HS-5 (cell line): Measurements from ENCODE around the gene CTBP1.
A peak's percentile ranks its signal among the peaks of the same experiment; 100 is the strongest.
"Not testable (repeated sequence)": the region's sequence is repeated elsewhere in the genome, so short reads cannot be mapped to it uniquely, and the experiment has no call there.

Experiments used
- DNase-seq: peaks from one replicate; pipeline ENCODE4 v3.0.0-alpha.2; 2012; ENCODE audit warnings: low read depth

The CTBP1 gene

DNA sequence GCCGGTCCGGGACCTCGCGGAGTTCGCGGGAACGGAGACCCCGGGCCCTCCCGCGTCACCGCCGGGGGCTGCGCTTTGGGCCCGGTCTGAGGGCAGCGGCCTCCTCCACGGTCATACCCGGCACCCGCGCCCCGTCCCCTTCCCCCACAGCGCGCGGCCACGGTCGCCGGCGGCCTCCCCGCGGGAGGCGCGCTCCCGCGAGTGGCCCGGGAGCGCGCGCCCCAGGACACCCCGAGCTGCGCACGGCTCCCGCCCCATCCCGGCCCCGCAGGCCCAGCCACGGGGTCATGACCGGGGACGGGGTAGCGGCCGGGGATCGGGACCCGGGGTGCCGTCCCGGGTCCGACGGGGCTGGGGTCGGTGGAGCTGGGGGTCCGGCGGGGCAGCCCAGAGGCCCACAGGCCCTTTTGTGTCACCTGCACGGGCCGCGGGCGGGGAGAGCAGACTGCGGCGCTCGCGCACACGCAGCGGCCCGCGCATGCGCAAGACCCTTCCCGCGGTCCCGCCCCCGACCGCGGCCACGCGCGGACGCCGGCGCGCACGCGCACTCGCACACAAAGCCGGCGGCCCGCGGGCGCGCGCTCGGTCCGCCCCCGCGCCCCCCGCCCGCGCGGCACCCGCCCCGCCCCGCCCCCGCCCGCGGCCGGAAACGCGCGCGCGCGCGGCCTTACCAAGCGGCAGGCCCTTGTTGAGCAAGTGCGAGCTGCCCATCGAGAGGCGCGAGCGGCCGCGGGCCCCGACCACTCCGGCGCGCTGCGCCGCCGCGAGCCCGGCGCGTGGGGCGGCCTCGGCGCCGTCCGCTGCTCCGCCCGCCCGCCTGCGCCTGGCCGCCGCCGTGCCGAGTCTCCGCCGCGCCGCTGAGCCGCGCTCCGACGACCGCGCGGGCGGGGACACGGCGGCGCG, at the start of gene CTBP1:
TSS of gene CTBP1 (minus strand) at position 886 of the 903 bp plus-strand sequence. CDS start 7,799 bp downstream, outside the sequence.
- peak; percentile 33 for DNase-seq

DNA sequence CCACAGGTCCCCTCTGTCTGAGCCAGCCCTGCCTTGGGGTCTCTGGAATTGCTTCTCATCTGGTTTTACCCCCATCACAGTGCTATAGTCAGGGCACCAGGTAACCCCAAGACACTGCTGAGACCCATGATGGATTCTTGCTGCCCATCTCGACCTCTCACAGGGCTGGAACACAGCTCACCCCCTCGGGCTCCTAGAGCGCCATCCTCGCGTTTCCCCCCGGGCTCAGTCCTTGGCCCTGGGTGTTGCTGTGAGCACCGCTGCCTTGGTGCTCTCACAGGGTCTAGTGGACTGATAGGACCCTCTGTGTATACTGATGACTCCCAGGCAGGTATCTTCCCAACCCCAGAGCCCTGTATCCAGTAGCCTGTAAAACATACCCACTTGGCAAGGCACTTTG, 49.5 kb upstream of the CTBP1 start:
- no peak for DNase-seq

DNA sequence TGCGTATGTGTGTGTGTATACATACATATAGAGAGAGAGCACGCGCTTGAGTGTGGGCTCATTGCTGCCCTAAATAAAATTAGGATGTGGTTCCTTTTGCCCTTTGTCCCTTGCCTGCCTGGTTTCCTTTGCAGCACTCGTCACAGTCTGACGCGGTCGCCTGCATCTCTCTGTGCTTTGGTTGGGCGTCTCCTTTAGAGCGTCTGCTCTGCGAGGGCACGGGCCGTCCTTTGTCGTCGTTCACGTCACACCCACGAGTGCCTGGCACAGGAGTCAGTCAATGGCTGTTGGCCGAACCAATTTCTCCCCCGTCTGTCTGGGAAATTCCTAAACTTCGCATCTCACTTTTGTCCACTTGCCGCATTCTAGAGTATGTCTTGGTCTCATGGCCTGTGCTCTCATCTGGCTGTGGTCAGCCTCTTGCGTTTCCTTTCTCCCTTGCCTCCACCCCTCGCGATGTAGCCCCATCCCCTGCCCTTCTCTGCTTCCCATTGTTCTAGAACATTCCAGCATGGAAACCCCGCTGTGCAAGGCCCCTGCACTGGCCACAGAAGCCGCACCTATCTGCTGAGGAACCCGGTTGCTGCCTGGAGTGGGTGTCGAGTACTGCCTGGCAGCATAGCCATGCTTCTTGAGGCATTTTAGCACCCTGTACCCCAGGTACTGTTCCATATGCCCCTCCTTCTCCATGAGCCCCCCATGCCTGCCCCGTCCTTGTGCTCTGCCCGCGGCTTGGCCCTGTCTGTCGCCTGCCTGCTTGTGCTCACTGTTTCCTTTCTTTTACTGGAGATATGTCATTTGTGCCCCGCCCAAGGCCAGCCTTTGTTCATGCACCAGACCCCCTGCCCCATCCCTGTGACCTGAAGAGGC, 48.8 kb upstream of the CTBP1 start:
- no peak for DNase-seq

DNA sequence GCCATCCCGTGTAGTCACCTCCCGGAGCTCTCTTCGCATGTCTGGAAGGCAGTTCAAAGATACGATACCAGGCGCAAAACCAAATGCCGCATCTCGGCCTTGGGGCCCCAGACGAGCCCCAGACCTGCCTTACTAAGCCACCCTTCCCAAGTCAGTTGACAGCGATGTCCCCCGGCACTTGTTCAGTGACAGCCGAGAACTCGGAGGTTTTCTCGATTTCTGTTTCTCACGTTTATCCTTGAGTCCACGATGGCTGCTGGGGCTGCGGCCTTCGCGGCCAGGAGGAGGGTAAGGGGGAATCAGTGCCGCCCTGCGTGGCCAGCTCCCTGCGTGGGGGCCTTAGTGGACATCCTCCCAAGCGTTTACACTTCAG, 48.1 kb upstream of the CTBP1 start:
- no peak for DNase-seq

DNA sequence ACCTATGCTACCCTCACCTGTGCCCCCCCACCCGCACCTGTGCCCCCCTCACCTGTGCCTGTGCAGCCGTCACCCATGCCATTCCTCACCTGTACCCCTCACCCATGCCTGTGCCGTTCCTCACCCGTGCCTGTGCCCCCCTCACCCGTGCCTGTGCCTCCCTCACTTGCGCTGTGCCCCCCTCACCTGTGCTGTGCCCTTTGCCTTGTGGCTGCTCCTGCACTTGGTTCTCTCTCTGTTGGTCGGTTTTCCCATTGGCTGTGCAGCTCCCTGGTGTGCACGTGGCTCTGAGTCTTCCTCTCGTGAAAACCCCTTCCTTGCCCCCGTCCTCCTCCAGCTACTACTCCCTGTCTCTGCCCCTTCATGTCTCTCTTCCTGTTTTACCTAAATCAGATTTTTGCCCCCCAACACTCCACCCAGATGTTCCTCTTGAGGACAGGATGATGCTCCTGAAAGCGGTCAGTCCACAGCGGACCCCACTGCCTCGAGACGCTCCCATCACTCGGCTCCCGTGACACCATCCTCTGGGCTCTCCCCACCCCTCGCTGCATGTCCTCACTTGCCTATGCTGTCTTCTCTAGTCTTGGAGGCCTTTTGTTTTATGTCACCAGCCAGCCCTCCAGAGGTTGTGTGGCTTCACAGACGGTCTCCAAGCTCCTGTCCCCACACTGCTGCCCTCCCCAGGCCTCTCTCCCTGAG, 47.5 kb upstream of the CTBP1 start:
- DNase-seq, result no peak

DNA sequence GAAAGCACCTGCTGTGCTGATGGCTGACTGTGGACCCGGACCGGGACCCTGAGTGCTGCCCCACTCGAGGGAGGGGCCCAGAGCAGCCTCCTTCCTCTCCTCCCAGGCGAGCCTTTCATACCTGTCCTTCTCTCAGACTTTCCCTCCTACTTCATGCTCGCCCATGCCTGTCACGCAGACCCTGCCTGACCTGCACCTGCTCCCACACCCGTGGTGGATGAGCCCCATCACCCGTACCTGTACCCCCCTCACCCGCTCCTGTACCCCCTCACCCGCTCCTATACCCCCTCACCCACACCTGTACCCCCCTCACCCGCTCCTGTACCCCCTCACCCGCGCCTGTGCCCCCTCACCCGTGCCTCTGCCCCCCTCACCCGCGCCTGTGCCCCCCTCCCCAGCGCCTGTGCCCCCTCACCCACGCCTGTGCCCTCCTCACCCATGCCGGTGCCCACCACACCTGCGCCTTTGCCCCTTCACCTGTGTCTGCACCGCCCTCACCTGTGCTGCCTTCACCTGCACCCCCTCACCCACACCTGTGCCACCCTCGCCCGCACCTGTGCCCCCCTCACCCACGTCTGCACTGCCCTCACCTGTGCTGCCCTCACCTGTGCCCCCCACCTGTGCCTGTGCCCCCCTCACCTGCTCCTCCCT, 46.6 kb upstream of the CTBP1 start:
- DNase-seq, result no peak

DNA sequence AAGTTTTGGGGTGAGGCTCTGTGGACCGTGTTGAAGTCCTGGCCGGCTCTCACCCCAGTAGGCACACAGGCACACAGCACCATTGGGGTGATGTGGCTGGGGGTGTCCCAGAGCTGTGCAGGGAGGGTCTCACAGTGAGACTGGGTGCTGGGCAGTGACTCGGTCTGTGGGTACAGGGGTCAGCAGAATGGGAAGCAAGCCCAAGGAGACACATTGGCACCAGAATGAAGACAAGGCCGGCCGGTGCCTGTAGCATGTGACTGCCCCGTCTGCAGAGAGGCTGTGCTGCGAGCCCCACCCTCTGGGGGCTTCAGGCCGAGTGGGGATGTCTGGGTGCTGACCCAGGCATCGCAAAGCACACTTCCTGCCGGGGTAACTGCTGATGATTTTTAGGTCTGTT, 46.0 kb upstream of the CTBP1 start:
- DNase-seq, result no peak

DNA sequence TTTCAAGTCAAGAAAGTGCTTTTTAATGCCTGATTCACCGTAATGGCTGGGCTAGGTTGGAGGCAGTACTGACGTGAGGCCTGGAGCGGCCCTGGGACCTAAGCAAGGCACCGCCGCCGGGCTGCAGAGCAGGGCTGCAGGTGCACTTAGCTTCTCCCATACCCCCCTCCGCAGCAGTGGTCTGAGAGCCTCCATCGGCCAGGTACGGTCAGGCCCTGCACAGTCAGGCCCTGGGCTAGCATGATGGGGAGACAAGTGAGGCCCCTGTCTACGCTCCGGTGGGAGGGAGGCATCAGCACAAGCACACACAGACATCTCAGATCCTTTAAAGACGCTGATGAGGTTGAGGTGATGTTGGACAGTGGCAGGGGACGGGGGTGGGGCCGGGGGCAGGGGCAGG, 45.5 kb upstream of the CTBP1 start:
- no peak for DNase-seq

DNA sequence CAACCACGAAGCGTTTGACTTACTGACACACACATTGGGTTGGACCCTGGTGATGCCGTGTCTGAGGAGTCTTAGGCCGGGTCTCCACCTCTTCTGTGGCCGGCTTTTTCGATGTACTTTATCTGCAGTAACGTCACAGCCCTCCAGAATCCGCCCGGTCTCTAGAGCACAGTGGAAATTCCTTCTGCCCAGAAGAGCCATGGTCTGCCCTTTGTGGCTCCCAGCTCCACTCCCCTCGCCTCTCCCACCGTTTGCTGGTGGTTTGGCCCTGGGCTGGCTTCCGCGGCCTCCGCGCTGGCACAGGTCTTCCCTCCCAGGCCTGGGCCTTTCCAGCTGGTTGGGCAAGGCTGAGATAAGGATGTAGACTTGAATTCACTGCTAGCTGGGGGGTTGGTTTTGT, 45.1 kb upstream of the CTBP1 start:
- no peak for DNase-seq

DNA sequence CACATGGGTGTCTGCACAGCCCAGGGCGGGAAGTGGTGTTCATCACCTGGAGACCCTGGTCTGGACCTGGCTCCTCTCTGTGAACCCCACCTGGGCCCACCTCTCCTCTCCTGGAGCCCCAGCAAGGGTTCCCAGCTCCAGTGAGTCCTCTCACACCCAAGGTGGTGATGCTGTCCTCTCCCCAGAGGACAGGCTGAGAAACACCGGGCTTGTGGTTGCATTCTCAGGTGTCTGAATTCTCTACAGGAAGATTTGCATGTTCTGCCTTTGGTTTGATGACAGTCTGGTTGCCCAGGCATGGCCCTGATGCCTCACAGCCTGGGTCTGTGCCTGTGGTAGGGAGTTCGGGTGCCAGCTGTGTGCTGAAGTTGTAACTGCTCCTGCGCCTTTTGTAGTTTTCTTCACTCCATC, 44.6 kb upstream of the CTBP1 start:
- no peak for DNase-seq

DNA sequence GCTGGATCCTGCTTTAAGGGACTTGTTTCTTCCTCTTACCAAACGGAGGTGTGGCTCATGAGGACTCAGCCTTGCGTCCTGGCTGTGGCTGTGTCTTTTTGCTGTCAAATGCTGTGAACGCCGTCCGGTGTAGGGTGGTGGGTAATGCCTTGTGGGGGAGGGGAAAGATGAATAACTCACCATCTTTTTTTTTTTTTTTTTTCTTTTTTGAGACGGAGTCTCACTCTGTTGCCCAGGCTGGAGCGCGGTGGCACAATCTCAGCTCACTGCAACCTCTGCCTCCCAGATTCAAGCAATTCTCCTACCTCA, 43.7 kb upstream of the CTBP1 start:
- not testable (repeated sequence) for DNase-seq

DNA sequence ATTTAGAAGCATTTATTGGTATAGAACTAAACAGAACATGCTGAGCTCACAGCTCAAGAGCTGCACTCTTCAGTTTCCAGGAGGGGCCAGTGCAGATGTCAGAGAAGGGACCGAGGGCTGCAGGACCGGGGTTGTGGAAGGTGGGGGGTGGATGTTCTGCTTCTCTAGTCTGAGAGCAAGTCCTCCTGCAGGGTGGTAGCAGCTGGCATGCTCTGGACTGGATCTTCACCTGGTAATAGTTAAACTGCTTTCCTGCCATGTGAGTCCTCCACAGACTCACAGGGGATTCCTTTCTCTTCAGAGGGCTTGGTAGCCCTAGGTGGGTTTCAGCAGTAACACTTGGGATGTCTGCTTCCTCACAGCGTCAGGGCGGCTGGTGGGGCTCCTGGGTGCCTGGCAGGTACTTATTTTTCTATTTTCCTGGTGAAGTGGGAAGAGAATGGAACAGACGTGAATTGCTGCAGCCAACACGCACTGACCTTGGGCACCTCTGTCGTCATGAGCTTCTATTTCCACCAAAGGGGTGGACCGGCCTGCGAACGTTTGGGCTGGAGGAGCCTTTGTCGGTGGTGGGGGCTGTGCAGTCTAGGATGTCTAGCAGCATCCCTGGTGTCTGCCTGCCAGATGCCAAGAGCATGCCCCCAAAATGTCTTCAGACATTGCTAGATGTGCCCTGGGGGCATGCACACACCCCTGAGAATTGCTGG, 43.2 kb upstream of the CTBP1 start:
- no peak for DNase-seq

DNA sequence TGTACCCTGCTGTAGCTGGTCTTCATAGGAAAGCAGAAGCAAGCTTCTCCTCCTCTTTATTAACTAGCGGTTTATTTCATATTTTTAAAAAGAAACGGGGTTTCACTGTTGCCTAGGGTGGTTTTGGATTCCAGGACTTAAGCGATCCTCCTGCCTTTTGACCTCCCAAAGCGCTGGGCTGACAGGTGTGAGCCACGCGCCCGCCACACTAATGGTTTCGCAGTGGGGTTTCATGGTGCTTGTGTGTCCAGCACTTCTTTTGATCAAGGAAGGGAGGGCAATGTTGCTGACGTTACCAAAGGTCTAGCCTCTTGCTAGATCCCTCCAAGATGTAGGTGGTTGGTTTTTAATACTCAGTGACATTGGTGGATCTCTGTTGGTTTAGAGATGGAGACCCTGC, 42.2 kb upstream of the CTBP1 start:
- DNase-seq, result no peak

DNA sequence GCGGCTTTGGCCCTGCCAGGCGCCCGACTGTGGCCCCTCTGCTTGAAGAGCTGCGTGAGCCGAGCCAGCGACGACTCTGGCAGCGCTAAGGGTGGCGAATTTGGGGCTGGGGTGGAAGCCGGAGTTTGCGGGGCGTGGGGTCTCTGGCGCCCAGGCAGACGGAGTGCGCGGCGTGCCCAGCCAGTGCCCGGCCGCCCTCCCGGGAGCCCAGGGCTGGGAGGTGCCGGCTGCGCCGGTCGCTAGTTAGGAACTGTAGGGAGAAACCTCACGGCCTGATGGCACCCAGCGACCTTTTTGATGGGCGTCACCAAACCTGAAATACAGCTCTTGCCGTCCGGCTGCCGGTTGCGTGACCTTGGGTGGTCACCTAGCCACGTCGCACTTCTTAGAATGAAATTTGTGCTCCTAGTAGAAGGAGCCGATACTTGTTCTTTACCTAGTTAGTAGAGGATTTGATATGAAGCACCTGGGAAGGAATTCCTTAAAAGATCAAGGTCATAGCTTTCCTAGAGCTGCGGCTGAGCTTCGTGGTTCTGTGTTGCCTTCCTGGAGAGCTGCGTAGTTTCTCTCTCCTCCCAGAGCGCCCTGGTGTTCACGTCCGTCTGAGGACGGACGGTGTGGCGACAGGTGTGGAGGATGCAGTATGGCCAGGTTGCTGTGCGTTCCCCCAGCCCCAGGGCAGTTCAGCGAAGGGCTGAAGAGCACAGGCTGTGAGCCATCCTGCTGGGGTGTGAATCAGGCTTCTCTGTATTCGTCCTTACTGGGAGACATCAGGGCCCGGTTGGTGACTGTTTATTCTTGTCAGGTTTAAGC, 41.4 kb upstream of the CTBP1 start:
- DNase-seq, result no peak

DNA sequence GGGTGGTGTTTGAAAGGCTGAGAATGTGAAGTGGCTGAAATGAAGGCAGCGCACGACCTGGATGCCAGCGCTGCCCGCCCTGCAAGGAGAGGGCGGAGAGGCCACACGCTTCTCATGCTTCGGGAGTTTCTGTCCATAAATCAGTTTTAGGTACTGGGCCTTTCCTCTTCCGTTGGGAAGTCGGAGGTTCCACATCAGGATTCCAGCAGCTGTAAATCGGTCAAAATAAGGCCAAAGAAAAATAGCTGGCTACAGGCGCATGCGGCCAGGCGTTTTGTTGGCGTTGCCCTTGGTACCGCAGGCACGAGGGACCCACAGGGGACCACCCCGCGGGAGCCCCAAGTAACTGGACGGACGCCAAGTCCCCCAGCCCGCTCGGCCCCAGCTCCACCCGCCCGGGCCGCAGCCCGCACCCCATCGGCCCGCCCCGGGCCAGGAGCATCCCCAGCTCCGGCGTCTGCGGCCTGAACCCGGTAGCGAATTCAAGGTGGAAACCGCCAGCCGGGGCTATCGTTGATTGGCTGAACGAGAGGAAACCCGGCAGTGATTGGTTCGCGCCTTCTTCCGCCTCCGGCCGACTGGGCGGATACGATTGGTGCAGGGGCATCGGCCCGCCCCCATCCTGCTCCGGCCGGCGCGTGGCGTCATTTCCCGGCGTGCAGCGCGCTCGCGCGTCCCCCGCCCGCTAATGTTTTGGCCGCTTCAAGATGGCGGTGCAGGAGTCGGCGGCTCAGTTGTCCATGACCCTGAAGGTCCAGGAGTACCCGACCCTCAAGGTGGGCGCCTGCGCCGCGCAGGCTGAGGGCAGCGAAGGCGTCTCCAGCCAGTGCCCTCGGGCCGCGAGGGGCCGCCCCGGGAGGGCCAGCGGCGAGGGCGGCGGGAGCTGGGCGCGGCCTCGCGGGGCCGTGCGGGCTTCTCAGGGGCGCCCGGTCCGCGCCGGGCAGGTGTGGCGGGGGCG, 40.6 kb upstream of the CTBP1 start, which contains the start of gene MAEA:
TSS of gene MAEA (plus strand) at position 685 of the 958 bp plus-strand sequence. CDS start at position 708, 23 bp downstream.
- peak; percentile 88 for DNase-seq

DNA sequence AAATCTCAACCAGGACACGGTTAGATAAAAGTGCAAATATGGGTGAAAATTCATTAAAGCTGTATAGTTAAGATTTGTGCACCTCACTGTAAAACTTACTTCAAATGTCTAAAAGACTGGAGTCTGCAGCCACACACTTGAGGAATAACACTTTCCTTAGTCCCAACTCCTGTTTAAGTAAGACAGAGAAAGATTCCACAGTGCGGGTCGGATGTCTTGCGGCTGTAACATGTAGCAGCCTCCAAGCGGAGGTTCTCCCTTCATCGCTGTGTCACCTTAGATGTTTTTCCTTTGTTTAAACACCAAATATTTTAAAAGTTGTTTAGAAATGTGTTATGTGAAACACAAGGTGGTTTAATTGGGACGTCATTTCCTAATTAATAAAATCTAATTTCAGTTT, 39.9 kb upstream of the CTBP1 start:
- no peak for DNase-seq

DNA sequence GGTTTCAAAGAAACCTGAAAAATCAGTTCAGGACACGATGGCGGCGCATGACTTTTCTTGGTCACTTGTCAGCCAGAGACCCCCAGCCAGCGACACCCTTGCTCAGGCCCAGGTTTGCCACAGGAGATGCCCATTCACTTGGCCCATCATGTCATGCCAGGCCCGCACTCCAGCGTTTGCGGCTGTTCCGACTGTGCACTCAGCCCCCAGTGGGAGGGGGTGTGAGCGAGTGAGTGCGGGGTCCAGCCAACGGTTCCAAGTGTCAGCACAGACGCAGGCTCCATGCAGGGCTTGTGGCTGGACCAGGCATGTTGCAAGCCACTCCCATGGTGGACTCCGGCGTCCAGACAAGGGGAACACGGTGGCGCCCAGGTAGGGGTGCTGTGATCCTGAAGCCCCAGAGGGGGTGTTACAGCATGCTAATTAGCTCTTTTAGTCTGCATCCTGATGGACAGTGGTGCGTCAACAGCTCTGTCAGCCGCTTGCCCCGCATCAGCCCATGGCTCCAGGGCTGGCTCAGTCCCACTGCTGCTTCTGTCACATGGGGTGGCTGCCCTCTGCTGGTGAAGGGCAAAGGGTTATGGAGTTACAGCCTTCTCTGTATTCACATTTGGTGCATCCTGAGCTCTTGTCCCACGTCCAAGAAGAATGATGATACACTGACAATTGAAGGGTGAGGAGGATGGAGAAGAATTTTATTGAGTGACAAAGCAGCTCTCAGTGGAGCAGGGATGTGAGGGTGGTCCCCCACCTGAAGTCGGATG, 37.0 kb upstream of the CTBP1 start:
- DNase-seq, result no peak

DNA sequence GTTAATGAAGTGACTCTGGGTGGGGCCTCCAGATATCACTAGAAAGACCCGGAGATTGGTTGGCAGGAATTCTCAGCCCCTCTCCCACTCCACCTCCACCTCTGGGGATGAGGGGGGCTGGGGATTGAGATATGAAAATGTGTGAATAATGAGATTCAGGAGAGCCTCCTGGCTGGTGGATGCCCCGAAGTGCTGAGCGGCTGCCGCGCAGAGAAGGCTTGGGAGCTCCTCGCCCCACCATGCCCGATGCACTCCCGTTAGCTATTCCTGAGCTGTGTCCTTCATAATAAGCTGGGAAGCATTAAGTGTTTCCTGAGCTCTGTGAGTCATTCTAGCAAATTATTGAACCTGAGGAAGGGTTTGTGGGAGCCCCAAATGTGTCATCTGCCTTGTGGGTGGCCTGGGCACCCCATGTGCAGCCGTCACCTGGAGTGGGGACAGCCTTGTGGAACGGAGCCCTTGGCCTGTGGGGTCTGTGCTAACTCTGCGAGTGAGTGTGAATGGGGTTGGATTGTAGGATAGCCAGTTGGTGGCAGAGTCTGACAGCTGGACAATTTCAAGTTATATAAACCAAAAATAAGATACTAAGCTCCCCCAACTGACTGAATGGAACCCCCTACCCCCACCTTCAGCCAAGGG, 36.3 kb upstream of the CTBP1 start:
- DNase-seq, result no peak
